Measurements from ENCODE around the gene FMNL2.

The FMNL2 gene

GRCh38 chr2:152618193-152618564 lies 283.2 kb downstream of the FMNL2 start:
- no peak for DNase-seq (ENCODE audit: low read depth)

DNA sequence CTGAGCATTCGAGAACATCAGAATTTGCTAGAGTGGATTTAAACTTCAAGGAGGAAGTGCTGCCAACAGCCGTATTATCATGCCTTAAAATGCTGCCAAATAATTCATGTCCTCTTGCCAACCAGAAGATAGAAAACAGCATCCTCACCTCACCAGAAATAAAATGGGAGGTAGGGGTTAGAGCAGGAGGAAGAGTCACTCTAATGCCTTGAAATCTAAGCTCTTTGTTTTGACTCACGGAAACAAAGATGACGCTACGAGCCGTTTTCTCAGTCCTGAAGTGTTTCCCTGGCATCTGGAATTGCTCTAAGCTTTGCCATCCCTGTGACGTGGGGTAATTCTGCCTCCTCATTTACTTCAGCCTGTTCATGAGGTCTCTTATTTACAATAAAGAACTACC lies 285.2 kb downstream of the FMNL2 start:
- DNase-seq (ENCODE audit: low read depth), result no peak

- DNase-seq (ENCODE audit: low read depth), result no peak
Observed at GRCh38 chr2:152620985-152621384, 286.0 kb downstream of the FMNL2 start.

- DNase-seq (ENCODE audit: low read depth), result no peak
Observed at GRCh38 chr2:152622219-152622618, 287.2 kb downstream of the FMNL2 start.

GRCh38 chr2:152623076-152623740 lies 288.2 kb downstream of the FMNL2 start:
- DNase-seq (ENCODE audit: low read depth), result no peak

DNA sequence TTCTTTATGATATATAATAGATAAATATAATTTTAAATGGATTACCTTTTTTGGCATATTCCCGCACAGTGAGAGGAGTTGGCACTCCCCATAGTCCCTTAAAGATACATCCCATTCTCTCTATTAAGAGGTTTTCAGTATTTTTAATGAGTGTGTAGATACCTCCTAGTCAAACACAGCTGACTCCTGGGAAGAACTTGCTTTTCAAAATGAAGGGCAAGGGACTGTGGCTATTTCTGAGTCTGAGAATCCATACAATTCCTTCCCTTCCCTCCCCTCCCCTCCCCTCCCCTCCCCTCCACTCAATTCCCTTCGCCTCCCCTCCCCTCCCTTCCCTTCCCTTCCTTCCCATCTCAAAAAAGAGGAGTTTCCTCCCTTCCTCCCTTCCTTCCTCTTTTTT lies 288.8 kb downstream of the FMNL2 start:
- DNase-seq (ENCODE audit: low read depth), result no peak

DNA sequence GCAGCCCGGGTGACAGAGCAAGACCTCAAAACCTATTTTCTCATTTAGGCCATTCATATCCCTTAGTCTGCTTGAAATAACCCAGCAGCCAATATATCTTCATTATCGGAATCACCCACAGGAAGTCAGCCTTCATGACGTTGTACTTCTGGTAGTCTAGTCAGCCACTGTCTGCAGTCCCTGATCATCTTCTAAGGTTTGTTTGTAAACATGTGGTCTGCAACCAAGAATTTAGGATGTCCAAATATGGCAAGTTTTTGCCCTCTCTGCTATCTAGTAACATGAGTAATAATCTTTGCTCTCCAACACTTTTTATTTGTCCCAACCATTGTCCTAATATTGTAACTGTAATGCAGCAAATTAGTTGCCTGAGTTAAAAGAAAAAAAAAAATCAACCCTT lies 289.8 kb downstream of the FMNL2 start:
- no peak for DNase-seq (ENCODE audit: low read depth)

GRCh38 chr2:152626911-152627339 lies 292.0 kb downstream of the FMNL2 start:
- no peak for DNase-seq (ENCODE audit: low read depth)

GRCh38 chr2:152627351-152627957 lies 292.5 kb downstream of the FMNL2 start:
- no peak for DNase-seq (ENCODE audit: low read depth)

GRCh38 chr2:152629202-152629601 lies 294.2 kb downstream of the FMNL2 start:
- no peak for DNase-seq (ENCODE audit: low read depth)

- no peak for DNase-seq (ENCODE audit: low read depth)
Observed at GRCh38 chr2:152630466-152630865, 295.5 kb downstream of the FMNL2 start.

- DNase-seq (ENCODE audit: low read depth), result no peak
Observed at GRCh38 chr2:152632736-152633135, 297.8 kb downstream of the FMNL2 start.

DNA sequence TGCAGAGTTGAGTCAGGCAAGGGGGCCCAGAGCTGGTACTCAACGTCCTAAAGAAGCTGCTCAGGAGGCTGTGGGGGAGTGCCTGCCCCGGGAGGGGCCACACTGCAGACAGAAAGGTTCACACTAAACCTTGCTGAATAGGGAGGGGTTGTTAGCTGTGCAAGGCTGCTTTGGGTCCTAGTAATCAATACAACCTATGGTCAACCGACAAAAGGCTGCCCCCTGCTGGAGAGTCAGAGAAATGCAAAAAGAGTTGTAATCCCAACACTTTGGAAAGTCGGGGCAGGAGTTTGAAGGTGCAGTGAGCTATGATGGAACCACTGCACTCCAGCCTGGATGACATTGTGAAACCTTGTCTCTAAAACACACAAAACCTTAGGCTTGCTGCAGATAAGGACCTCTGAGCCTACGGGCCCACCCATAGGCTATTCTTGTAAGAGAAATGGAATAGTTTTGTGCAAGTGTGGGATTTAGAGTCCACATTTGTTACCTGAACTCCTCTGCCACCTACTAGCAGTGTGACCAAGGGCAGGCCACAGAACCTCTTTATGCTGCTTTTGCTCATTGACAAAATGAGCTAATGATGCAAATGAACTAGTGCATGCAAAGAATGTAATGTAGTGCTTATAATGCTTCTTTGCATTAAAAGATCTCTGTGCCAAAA lies 300.8 kb downstream of the FMNL2 start:
- DNase-seq (ENCODE audit: low read depth), result peak; percentile 41

- no peak for DNase-seq (ENCODE audit: low read depth)
Observed at GRCh38 chr2:152637251-152637650, 302.3 kb downstream of the FMNL2 start.

DNA sequence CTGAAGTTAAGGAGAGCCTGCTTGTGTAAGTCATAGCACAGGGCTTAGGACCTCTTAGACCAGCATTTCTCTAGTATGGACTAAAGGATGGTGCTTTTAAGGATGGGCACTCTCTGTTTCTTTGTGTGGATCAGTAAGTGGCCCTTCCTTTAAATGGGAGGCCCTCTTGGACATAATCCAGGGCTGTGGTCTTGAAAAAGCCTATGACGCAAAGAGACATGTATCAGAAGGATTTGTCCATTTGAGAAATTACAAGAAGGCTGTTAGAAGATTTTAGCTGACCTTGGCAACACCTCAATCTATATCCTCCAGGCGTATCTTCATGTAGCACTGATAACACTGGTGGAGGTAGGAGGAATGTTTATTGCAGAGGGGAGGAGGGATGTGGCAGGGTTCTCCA lies 303.1 kb downstream of the FMNL2 start:
- DNase-seq (ENCODE audit: low read depth), result no peak

DNA sequence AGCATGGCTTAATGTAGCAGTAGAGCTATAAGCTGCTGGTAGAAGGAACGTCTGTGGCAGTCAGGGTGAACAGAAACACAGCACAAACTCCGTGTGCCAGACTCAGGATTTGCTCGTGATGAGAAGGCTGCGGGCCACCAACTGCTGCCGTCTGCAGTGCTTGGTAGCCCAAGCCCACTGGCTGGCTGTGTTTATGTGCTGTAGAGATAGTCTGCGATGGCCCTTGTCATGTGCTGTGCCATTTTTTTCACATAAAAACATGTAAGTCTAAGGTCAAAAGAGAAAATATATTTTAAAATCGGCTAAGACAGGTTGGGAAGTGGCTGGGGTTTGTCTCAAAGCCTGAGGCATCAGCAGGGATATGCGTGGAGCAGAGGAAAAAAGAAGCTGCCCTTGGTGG lies 303.6 kb downstream of the FMNL2 start:
- DNase-seq (ENCODE audit: low read depth), result no peak

DNA sequence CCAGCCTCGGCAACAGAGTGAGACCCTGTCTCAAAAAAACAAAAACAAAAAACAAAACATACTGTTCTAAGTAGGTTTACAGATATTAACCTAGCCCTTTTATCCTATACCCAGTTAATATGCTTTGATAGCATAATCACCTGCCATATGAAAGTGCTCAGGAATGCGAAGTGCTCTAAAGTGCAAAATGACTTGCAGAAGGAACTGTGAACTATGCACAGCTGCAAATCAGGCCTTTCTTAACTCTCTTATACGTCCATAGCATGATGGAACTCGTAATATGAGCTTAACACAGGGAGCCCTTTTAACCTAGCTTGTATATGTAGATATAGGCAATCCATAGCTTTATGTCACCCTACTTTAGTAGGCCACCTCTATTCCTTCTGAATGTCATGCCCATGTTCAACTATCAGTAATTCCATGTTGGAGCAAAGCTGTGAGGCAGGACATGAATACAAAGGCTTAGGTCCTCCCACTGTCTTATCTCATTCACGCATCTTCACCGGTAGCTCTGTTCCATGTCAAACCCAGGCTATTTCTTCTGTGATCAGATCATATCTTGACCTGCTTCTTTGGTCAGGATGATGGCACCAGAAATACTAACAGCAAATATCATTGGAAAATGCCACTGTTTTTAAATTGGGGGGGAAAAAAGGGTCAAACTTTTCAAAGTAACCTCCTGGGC lies 309.4 kb downstream of the FMNL2 start:
- no peak for DNase-seq (ENCODE audit: low read depth)

- no peak for DNase-seq (ENCODE audit: low read depth)
Observed at GRCh38 chr2:152646264-152646663, 311.3 kb downstream of the FMNL2 start.

GRCh38 chr2:152646775-152647174 lies 311.8 kb downstream of the FMNL2 start:
- DNase-seq (ENCODE audit: low read depth), result no peak

DNA sequence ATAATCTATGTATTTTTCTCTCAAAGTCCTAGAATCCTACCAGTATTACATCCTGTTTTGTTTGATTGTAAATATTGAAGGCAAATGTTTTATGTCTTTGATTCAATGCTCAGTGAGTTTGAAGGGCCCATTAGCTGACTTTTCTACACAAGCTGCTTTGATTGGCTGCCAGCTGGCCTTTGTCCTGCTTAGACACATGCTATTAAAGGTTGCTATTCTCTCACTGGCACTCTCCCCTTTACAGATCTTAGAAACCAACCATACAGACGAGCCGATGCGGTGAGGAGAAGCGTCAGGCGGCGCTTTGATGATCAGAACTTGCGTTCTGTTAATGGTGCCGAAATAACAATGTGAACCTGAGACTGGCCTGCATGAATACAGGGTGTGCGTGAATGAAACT lies 312.6 kb downstream of the FMNL2 start:
- DNase-seq (ENCODE audit: low read depth), result no peak

- no peak for DNase-seq (ENCODE audit: low read depth)
Observed at GRCh38 chr2:152648336-152648735, 313.4 kb downstream of the FMNL2 start.

- DNase-seq (ENCODE audit: low read depth), result no peak
Observed at GRCh38 chr2:152649997-152650396, 315.0 kb downstream of the FMNL2 start.

DNA sequence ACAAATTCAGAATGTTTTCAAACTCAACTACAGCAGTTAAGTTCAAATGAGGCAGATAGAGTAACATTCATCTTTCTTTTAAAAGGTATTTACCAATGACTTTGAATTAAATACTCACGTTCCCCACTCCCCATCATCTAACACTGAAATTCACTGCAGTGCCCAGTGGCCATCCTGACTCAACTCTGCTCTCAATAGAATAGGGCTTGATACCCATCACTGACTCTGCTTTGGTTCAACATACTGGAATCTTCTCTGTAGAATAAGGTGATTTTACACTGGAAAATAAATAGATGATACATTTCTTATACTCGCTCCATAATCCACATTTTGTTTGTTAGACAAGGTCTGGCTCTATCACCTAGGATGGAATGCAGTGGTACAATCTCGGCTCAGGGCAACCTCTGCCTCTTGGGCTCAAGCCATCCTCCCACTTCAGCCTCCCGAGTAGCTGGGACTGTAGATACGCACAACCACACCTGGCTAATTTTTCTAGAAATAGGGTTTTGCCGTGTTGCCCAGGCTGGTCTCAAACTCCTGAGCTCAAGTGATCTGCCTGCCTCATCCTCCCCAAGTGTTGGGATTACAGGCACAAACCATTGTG lies 315.9 kb downstream of the FMNL2 start:
- no peak for DNase-seq (ENCODE audit: low read depth)
